Neuron (in vitro differentiated cells): ENCODE measurements around the gene TMEM150A.

Source experiments
- H2AFZ ChIP-seq: one replicate; pipeline ENCODE4 v1.6.1; 2013; ENCODE audit warnings: low read depth, mild to moderate bottlenecking, inconsistent platforms, low read length, moderate library complexity
- H3K27me3 ChIP-seq: one replicate; pipeline ENCODE4 v1.6.1; 2013; ENCODE audit warnings: low read length; ENCODE audit not compliant: insufficient read depth
- H3K36me3 ChIP-seq: one replicate; pipeline ENCODE4 v1.6.1; 2013; ENCODE audit warnings: low read length; ENCODE audit not compliant: insufficient read depth
- H3K4me1 ChIP-seq: one replicate; pipeline ENCODE4 v1.6.1; 2013; ENCODE audit warnings: low read length; ENCODE audit not compliant: insufficient read depth
- H3K4me3 ChIP-seq: 2 replicates; pipeline ENCODE4 v1.5.1; 2013; ENCODE audit warnings: mild to moderate bottlenecking, low read length, moderate library complexity
- H3K9me3 ChIP-seq: one replicate; pipeline ENCODE4 v1.6.1; 2013; ENCODE audit warnings: low read length

The TMEM150A gene

GRCh38 chr2:85602476-85603234 is at the start of gene TMEM150A:
Gene TMEM150A, minus strand, starts transcription at chr2:85602698. Its CDS starts 750 bp downstream, at chr2:85601948.
- Histone ChIP-seq H3K4me1 (peaks cover 26% of the 10 kb centered on the region), H3K4me3 (peak within 1 kb of the TSS; percentile 86), H3K36me3 (peaks cover 8% of the 10 kb centered on the region), H3K9me3 (no peaks in the 10 kb centered on the region), H2AFZ (peak within 1 kb of the TSS; percentile 78), H3K27me3 (no peaks in the 10 kb centered on the region)

GRCh38 chr2:85652056-85652455 is 49.6 kb upstream of the TMEM150A start:
- no peaks in the 10 kb centered on the region for H3K9me3 ChIP-seq
- no peak overlapping the region for H2AFZ ChIP-seq
- no peak overlapping the region for H3K4me3 ChIP-seq
- no peaks in the 10 kb centered on the region for H3K27me3 ChIP-seq
- no peaks in the 10 kb centered on the region for H3K4me1 ChIP-seq
- peaks cover 63% of the 10 kb centered on the region for H3K36me3 ChIP-seq

- Histone ChIP-seq H2AFZ (no peak overlapping the region), H3K4me1 (no peaks in the 10 kb centered on the region), H3K9me3 (no peaks in the 10 kb centered on the region), H3K4me3 (no peak overlapping the region), H3K27me3 (no peaks in the 10 kb centered on the region), H3K36me3 (peaks cover 68% of the 10 kb centered on the region)
Observed at GRCh38 chr2:85651097-85651496, 48.6 kb upstream of the TMEM150A start.

- Histone ChIP-seq H3K9me3 (no peaks in the 10 kb centered on the region), H3K36me3 (peaks cover 74% of the 10 kb centered on the region), H3K4me1 (no peaks in the 10 kb centered on the region), H3K4me3 (no peak overlapping the region), H3K27me3 (no peaks in the 10 kb centered on the region), H2AFZ (no peak overlapping the region)
Observed at GRCh38 chr2:85650456-85650855, 48.0 kb upstream of the TMEM150A start.

GRCh38 chr2:85649201-85650190 is 47.0 kb upstream of the TMEM150A start:
- H3K4me1 ChIP-seq, result no peaks in the 10 kb centered on the region
- H2AFZ ChIP-seq, result no peak overlapping the region
- no peaks in the 10 kb centered on the region for H3K9me3 ChIP-seq
- H3K4me3 ChIP-seq, result no peak overlapping the region
- H3K27me3 ChIP-seq, result no peaks in the 10 kb centered on the region
- H3K36me3 ChIP-seq, result peaks cover 81% of the 10 kb centered on the region

- Histone ChIP-seq H3K27me3 (no peaks in the 10 kb centered on the region), H3K36me3 (peaks cover 84% of the 10 kb centered on the region), H3K4me3 (no peak overlapping the region), H3K9me3 (no peaks in the 10 kb centered on the region), H2AFZ (no peak overlapping the region), H3K4me1 (no peaks in the 10 kb centered on the region)
Observed at GRCh38 chr2:85648619-85649018, 46.1 kb upstream of the TMEM150A start.

- H3K4me3 ChIP-seq, result no peak overlapping the region
- H3K27me3 ChIP-seq, result no peaks in the 10 kb centered on the region
- H3K36me3 ChIP-seq, result peaks cover 84% of the 10 kb centered on the region
- H3K9me3 ChIP-seq, result no peaks in the 10 kb centered on the region
- no peak overlapping the region for H2AFZ ChIP-seq
- no peaks in the 10 kb centered on the region for H3K4me1 ChIP-seq
Observed at GRCh38 chr2:85647823-85648526, 45.5 kb upstream of the TMEM150A start.

- Histone ChIP-seq H3K4me3 (no peak overlapping the region), H2AFZ (no peak overlapping the region), H3K27me3 (no peaks in the 10 kb centered on the region), H3K9me3 (no peaks in the 10 kb centered on the region), H3K4me1 (no peaks in the 10 kb centered on the region), H3K36me3 (peaks cover 87% of the 10 kb centered on the region)
Observed at GRCh38 chr2:85646166-85646565, 43.7 kb upstream of the TMEM150A start.

- no peaks in the 10 kb centered on the region for H3K9me3 ChIP-seq
- H3K36me3 ChIP-seq, result peaks cover 87% of the 10 kb centered on the region
Observed at GRCh38 chr2:85644909-85645308, 42.4 kb upstream of the TMEM150A start.

GRCh38 chr2:85642725-85643124 is 40.2 kb upstream of the TMEM150A start:
- H2AFZ ChIP-seq, result no peak overlapping the region
- no peaks in the 10 kb centered on the region for H3K27me3 ChIP-seq
- H3K4me1 ChIP-seq, result no peaks in the 10 kb centered on the region
- H3K9me3 ChIP-seq, result no peaks in the 10 kb centered on the region
- no peak overlapping the region for H3K4me3 ChIP-seq
- H3K36me3 ChIP-seq, result peaks cover 82% of the 10 kb centered on the region

More at GRCh38 chr2:85644909-85645308, 42.4 kb upstream of the TMEM150A start:
- H3K4me3 ChIP-seq, result no peak overlapping the region
- H3K27me3 ChIP-seq, result no peaks in the 10 kb centered on the region
- no peaks in the 10 kb centered on the region for H3K4me1 ChIP-seq
- H2AFZ ChIP-seq, result no peak overlapping the region

- Histone ChIP-seq H3K36me3 (peaks cover 70% of the 10 kb centered on the region), H3K4me3 (no peak overlapping the region), H3K9me3 (no peaks in the 10 kb centered on the region), H2AFZ (no peak overlapping the region), H3K27me3 (no peaks in the 10 kb centered on the region), H3K4me1 (no peaks in the 10 kb centered on the region)
Observed at GRCh38 chr2:85635636-85636035, 33.1 kb upstream of the TMEM150A start.

GRCh38 chr2:85635011-85635410 is 32.5 kb upstream of the TMEM150A start:
- no peak overlapping the region for H3K4me3 ChIP-seq
- no peaks in the 10 kb centered on the region for H3K27me3 ChIP-seq
- no peaks in the 10 kb centered on the region for H3K9me3 ChIP-seq
- no peaks in the 10 kb centered on the region for H3K4me1 ChIP-seq
- peaks cover 75% of the 10 kb centered on the region for H3K36me3 ChIP-seq
- no peak overlapping the region for H2AFZ ChIP-seq
